HL-60 (cell line): ENCODE data around the gene KRT81.

Source experiments
- DNase-seq, 2 experiments: peaks; one replicate each; pipeline ENCODE4 v3.0.0-alpha.2; 2010 to 2020; ENCODE audit warnings: low read depth in 1 of 2, low spot score in 1 of 2
- H3K27ac ChIP-seq: fragments of 250-450 bp; sonication (Bioruptor Pico); replicated peaks from 2 replicates; pipeline ENCODE4 v1.5.1; 2020; ENCODE audit warnings: mild to moderate bottlenecking, moderate library complexity
- H3K27me3 ChIP-seq: fragments of 250-450 bp; sonication (Bioruptor Pico); 2 replicates; pipeline ENCODE4 v1.5.1; 2021; ENCODE audit warnings: mild to moderate bottlenecking, moderate library complexity; ENCODE audit not compliant: insufficient read depth, poor library complexity, severe bottlenecking
- H3K4me3 ChIP-seq: replicated peaks from 2 replicates; pipeline ENCODE4 v1.5.1; 2011; ENCODE audit warnings: mild to moderate bottlenecking, control low read depth, low read length; ENCODE audit not compliant: insufficient read depth
- GABPA ChIP-seq: IDR thresholded peaks from 2 replicates; pipeline ENCODE4 v1.6.1; 2012; ENCODE audit warnings: low read depth
- POLR2AphosphoS5 ChIP-seq: IDR thresholded peaks from 2 replicates; pipeline ENCODE4 v1.6.1; 2012; ENCODE audit warnings: low read depth
- SPI1 ChIP-seq: IDR thresholded peaks from 2 replicates; pipeline ENCODE4 v1.6.1; 2012; ENCODE audit warnings: low read depth, mild to moderate bottlenecking, borderline replicate concordance
- TF ChIP-seq, protein P1 (sequence below): IDR thresholded peaks from 2 replicates; pipeline ENCODE4 v1.6.1; 2012; ENCODE audit warnings: low read depth; ENCODE audit not compliant: insufficient replicate concordance
- TF ChIP-seq, protein P2 (sequence below): IDR thresholded peaks from one replicate; pipeline ENCODE4 v1.5.1; 2011; ENCODE audit warnings: low read length, control low read depth, inconsistent platforms; ENCODE audit not compliant: insufficient read depth

KRT81 gene

DNA sequence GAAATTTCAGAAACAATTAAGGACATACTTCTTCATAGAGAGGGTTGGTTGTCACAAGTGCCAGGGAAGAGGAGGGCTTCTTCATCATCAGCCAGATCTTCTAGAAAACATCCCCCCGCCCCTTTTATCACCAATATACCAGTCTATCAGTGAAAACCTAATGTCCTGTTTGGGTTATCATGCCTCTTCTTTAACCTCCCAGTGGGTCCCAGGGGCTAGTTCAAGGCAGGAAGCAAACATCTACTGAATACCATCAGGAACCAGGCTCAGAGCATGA lies 30.2 kb downstream of the KRT81 start:
- no peak for TF ChIP-seq POLR2AphosphoS5
- TF ChIP-seq, protein P1, sequence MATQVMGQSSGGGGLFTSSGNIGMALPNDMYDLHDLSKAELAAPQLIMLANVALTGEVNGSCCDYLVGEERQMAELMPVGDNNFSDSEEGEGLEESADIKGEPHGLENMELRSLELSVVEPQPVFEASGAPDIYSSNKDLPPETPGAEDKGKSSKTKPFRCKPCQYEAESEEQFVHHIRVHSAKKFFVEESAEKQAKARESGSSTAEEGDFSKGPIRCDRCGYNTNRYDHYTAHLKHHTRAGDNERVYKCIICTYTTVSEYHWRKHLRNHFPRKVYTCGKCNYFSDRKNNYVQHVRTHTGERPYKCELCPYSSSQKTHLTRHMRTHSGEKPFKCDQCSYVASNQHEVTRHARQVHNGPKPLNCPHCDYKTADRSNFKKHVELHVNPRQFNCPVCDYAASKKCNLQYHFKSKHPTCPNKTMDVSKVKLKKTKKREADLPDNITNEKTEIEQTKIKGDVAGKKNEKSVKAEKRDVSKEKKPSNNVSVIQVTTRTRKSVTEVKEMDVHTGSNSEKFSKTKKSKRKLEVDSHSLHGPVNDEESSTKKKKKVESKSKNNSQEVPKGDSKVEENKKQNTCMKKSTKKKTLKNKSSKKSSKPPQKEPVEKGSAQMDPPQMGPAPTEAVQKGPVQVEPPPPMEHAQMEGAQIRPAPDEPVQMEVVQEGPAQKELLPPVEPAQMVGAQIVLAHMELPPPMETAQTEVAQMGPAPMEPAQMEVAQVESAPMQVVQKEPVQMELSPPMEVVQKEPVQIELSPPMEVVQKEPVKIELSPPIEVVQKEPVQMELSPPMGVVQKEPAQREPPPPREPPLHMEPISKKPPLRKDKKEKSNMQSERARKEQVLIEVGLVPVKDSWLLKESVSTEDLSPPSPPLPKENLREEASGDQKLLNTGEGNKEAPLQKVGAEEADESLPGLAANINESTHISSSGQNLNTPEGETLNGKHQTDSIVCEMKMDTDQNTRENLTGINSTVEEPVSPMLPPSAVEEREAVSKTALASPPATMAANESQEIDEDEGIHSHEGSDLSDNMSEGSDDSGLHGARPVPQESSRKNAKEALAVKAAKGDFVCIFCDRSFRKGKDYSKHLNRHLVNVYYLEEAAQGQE: no peak
- TF ChIP-seq, protein P2, sequence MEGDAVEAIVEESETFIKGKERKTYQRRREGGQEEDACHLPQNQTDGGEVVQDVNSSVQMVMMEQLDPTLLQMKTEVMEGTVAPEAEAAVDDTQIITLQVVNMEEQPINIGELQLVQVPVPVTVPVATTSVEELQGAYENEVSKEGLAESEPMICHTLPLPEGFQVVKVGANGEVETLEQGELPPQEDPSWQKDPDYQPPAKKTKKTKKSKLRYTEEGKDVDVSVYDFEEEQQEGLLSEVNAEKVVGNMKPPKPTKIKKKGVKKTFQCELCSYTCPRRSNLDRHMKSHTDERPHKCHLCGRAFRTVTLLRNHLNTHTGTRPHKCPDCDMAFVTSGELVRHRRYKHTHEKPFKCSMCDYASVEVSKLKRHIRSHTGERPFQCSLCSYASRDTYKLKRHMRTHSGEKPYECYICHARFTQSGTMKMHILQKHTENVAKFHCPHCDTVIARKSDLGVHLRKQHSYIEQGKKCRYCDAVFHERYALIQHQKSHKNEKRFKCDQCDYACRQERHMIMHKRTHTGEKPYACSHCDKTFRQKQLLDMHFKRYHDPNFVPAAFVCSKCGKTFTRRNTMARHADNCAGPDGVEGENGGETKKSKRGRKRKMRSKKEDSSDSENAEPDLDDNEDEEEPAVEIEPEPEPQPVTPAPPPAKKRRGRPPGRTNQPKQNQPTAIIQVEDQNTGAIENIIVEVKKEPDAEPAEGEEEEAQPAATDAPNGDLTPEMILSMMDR: no peak
- no peak for TF ChIP-seq GABPA
- TF ChIP-seq SPI1: no peak
- no peak for DNase-seq
- Histone ChIP-seq H3K4me3 (no peak overlapping the region), H3K27ac (no peak overlapping the region), H3K27me3 (peaks cover 26% of the 10 kb centered on the region)

DNA sequence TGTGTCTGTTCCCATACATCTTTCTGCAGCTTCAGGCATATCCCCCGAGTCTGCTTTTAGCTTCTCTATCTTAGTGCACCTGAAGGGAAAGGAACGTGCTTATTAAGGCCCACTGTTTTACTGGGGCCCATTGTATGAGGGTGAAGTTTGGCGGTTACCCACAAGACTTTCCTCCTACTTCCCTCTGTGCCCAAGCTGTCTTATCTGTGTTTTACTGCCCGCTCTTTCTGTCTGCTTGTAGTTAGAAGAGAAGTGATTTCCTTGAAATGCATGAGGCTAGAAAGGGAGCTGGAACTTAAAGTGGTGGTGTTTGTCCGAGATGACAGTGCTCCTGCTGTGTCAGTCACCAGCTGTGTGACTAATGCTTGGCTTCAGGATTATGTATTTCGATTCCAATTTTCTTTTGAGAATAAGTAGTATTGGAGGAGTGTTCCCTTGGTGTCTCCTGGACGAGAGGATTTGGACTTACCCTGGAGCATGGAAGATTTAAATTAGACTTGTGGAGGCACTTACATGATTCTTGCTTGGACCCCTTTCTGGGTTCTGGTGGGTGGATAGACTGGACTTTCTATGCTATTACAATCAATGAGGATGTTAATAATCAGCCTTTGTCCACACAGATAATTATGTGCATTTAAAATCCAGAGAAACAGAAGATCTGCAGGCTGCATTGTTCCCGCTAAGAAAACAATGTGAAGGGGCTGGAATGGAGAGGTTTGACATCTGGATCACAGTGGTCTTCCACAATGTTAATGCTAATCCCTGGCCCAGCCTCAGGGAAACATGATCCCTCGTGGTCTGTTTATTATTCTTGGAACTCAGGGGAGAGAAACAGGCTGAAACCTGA lies 30.8 kb downstream of the KRT81 start:
- H3K27me3 ChIP-seq: peaks cover 28% of the 10 kb centered on the region
- TF ChIP-seq SPI1 (no peak), POLR2AphosphoS5 (no peak), GABPA (peak; percentile 11; the same call in 1 of the 2 replicates)
- TF ChIP-seq, protein P1: no peak
- peak in 1 of 2 experiments; percentile 33 for DNase-seq
- H3K4me3 ChIP-seq: no peak overlapping the region
- no peak overlapping the region for H3K27ac ChIP-seq

DNA sequence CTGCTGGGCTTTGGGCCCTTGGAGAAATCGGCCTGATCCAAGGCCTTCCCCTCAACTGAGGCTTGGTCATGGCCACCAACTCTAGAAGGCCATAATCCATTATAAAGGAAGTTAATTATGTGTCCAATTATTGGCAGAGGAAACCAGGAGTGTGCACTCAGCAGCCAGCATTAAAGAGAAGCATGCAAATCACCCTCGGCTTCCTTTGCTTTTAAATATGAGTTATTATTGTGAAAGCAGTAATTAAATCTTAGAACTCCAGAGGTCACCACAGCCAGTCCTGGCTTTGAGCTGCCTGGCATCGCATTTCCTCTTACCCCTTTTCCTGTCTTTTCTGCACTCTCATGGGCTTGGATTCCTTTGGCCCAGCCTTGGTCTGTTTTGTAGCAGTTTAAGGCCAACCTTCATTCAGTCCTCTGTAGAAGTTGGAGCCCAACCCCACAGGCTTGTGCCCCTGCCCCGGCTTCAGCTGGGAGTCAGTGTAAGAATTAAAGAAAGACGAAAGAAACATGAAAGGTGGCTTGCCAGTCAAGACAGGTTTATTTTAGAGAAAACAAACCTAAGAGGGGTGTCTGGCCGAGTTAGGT lies 31.6 kb downstream of the KRT81 start:
- DNase-seq: no peak
- Histone ChIP-seq H3K27me3 (peaks cover 28% of the 10 kb centered on the region), H3K27ac (no peak overlapping the region), H3K4me3 (no peak overlapping the region)
- TF ChIP-seq, protein P1: no peak
- TF ChIP-seq SPI1 (no peak), POLR2AphosphoS5 (no peak), GABPA (no peak)
- TF ChIP-seq, protein P2: no peak
